Tibial nerve (tissue), 4 donors: Measurements from ENCODE around the gene DLX1.

Experiments used
- EP300 ChIP-seq, 2 donors: sonication (generic); formaldehyde crosslinking; IDR thresholded peaks; one replicate each; pipeline ENCODE4 v1.6.1; 2017; ENCODE audit warnings: antibody characterized with exemption in 2 of 2, mild to moderate bottlenecking in 1 of 2
- POLR2A ChIP-seq, 2 donors: fragments of 450-650 bp; IDR thresholded peaks; one replicate each; pipeline ENCODE4 v1.6.1; 2017; ENCODE audit warnings: antibody characterized with exemption in 2 of 2, mild to moderate bottlenecking in 2 of 2, moderate library complexity in 2 of 2
- TF ChIP-seq, protein P1 (sequence below), 5 experiments: fragments of 200-600 bp in 3 of 5; fragments of 450-650 bp in 2 of 5; sonication (generic) in 3 of 5; IDR thresholded peaks; one replicate each; pipeline ENCODE4 v1.5.1; 2016 to 2019; ENCODE audit warnings: antibody characterized with exemption in 5 of 5, mild to moderate bottlenecking in 3 of 5, moderate library complexity in 2 of 5

DNA sequence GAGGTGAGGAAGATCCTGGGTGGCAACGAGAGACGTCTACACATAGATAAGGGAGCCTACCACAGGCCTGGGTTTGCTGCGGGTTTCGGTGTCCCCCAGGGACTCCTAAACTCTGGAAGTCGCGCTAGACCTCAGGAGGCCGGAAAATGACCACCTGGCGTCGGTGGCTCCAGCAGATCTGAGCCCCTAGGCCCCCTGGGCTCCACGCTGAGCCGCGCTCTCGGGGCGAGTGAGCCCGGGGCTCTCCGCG lies 987 bp upstream of the DLX1 start:
- TF ChIP-seq, protein P1, sequence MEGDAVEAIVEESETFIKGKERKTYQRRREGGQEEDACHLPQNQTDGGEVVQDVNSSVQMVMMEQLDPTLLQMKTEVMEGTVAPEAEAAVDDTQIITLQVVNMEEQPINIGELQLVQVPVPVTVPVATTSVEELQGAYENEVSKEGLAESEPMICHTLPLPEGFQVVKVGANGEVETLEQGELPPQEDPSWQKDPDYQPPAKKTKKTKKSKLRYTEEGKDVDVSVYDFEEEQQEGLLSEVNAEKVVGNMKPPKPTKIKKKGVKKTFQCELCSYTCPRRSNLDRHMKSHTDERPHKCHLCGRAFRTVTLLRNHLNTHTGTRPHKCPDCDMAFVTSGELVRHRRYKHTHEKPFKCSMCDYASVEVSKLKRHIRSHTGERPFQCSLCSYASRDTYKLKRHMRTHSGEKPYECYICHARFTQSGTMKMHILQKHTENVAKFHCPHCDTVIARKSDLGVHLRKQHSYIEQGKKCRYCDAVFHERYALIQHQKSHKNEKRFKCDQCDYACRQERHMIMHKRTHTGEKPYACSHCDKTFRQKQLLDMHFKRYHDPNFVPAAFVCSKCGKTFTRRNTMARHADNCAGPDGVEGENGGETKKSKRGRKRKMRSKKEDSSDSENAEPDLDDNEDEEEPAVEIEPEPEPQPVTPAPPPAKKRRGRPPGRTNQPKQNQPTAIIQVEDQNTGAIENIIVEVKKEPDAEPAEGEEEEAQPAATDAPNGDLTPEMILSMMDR (IDR thresholded peaks at IDR 0.05): no peak
- no peak for TF ChIP-seq POLR2A (IDR thresholded peaks at IDR 0.05)
- no peak for TF ChIP-seq EP300 (IDR thresholded peaks at IDR 0.05)
